ENCODE measurements around the gene KDM5B. TPM values are rescaled to one million over a fixed set of nuclear protein-coding genes. Genes with fewer than 3 reads are reported as not detected.

Gene KDM5B
- total and polyA plus RNA-seq, 9 of the 15 experiments (the other 6 are each of a cell fraction or from before 2014, with no cell fraction given), result 15.4 to 90.6 (median 57.1) TPM

DNA sequence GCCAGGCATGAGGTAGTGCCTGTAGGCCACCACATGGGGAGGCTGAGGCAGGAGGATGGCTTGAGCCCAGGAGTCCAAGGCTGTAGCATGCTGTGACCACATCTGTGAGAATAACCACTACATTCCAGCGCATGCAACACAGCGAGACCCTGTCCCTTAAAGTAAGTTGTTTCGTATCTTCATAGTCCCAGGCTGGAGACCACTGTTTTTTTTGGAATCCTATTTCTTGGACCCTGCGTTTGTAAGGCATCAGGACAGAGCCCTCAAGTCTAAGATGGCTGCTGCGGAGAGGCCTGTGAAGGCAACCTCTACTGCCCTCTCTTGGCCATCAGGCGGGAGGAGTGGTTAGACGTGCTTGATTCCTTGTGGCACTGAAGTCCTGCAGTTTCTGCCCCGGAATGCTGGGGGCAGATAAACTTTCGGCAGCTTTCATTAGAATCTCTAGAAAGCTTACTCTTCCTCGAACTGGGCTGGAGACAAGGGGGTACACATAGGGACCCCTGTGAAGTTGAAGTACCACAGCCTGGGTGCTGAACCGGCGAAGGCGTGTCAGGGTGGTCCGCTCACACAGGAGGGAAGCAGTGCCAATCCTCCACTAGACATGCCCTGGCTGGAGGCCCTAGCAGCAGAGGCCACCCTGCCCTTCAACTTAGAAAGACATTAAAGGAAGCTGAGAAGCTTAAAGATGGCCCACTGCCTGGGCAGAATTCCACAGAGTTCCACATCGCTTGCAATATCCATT lies 44.1 kb upstream of the KDM5B start (continued):
- TF ChIP-seq, protein P1, sequence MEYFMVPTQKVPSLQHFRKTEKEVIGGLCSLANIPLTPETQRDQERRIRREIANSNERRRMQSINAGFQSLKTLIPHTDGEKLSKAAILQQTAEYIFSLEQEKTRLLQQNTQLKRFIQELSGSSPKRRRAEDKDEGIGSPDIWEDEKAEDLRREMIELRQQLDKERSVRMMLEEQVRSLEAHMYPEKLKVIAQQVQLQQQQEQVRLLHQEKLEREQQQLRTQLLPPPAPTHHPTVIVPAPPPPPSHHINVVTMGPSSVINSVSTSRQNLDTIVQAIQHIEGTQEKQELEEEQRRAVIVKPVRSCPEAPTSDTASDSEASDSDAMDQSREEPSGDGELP (CRISPR knock-in tag; IDR thresholded peaks at IDR 0.05; ENCODE audit: borderline replicate concordance), result peak; percentile 41; the same call in 1 of the 2 replicates
- TF ChIP-seq SUPT5H (IDR thresholded peaks at IDR 0.05), result no peak
- TF ChIP-seq, protein P2, sequence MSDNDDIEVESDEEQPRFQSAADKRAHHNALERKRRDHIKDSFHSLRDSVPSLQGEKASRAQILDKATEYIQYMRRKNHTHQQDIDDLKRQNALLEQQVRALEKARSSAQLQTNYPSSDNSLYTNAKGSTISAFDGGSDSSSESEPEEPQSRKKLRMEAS (CRISPR knock-in tag; IDR thresholded peaks at IDR 0.05), result peak; percentile 65
- 0 out of 2 replicates have a peak, but pooled peaks have one; percentile 5 for TF ChIP-seq CREM (IDR thresholded peaks at IDR 0.05; ENCODE audit: low read depth)
- TF ChIP-seq KAT8 (IDR thresholded peaks at IDR 0.05; ENCODE audit: low read depth), result peak; percentile 92
- TF ChIP-seq, protein P3, sequence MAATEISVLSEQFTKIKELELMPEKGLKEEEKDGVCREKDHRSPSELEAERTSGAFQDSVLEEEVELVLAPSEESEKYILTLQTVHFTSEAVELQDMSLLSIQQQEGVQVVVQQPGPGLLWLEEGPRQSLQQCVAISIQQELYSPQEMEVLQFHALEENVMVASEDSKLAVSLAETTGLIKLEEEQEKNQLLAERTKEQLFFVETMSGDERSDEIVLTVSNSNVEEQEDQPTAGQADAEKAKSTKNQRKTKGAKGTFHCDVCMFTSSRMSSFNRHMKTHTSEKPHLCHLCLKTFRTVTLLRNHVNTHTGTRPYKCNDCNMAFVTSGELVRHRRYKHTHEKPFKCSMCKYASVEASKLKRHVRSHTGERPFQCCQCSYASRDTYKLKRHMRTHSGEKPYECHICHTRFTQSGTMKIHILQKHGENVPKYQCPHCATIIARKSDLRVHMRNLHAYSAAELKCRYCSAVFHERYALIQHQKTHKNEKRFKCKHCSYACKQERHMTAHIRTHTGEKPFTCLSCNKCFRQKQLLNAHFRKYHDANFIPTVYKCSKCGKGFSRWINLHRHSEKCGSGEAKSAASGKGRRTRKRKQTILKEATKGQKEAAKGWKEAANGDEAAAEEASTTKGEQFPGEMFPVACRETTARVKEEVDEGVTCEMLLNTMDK (IDR thresholded peaks at IDR 0.05; ENCODE audit: borderline replicate concordance, insufficient read depth, low read depth, low read length, poor library complexity, severe bottlenecking), result peak; percentile 55
- no peak; a peak in 1 of 4 replicates for TF ChIP-seq FOXA3 (CRISPR knock-in tag; conservative IDR thresholded peaks at IDR 0.05 in 1 of 2, IDR thresholded peaks at IDR 0.05 in 1 of 2)
- TF ChIP-seq YY1 (IDR thresholded peaks at IDR 0.05; ENCODE audit: borderline replicate concordance in 1 of 3, control insufficient read depth in 1 of 3, extremely low read depth in 1 of 3, insufficient read depth in 3 of 3, insufficient read length in 1 of 3, insufficient replicate concordance in 2 of 3, low read depth in 1 of 3, low read length in 2 of 3), result peak; percentile 74 to 99 (median 94)
- peak; percentile 74 to 91 for TF ChIP-seq RAD21 (CRISPR knock-in tag; conservative IDR thresholded peaks at IDR 0.05 in 1 of 2, IDR thresholded peaks at IDR 0.05 in 1 of 2)

Data from K562 (cell line).